Spinal cord (tissue), 10 donors: ENCODE measurements around the gene FOXK1. TPM values are rescaled to one million over a fixed set of nuclear protein-coding genes. Genes with fewer than 3 reads are reported as not detected.

ENCODE experiments used
- DNase-seq, 6 donors: peaks; one replicate each; pipeline versions ENCODE4 v3.0.0 to v3.0.0-alpha.2; 2013 to 2015; ENCODE audit warnings: low spot score in 6 of 6, low read depth in 4 of 6
- H3K27ac ChIP-seq: one replicate; pipeline ENCODE4 v1.5.1; 2013; ENCODE audit warnings: low read depth, low read length, control low read depth
- H3K27me3 ChIP-seq: one replicate; pipeline ENCODE4 v1.6.1; 2013; ENCODE audit warnings: low read length; ENCODE audit not compliant: control insufficient read depth, insufficient read depth
- H3K36me3 ChIP-seq: one replicate; pipeline ENCODE4 v1.6.1; 2013; ENCODE audit warnings: low read length; ENCODE audit not compliant: control insufficient read depth, insufficient read depth
- H3K4me1 ChIP-seq: one replicate; pipeline ENCODE4 v1.6.1; 2013; ENCODE audit warnings: low read length; ENCODE audit not compliant: control insufficient read depth, insufficient read depth
- H3K4me3 ChIP-seq: one replicate; pipeline ENCODE4 v1.5.1; 2013; ENCODE audit warnings: low read depth, low read length, control low read depth
- H3K9me3 ChIP-seq: one replicate; pipeline ENCODE4 v1.6.1; 2013; ENCODE audit warnings: low read length; ENCODE audit not compliant: control insufficient read depth, insufficient read depth
- WGBS: methylation state at CpG from one replicate; pipeline ENCODE4 v1.1.5; 2013; ENCODE audit warnings: missing lambda C conversion rate; ENCODE audit not compliant: insufficient coverage; 5-methylcytosine and 5-hydroxymethylcytosine counted together
- polyA plus RNA-seq, 2 donors: library from polyadenylated mRNA; unstranded; fragments of 120-200 nt; gene quantifications; one replicate each; pipeline ENCODE4 v1.2.1, GENCODE V29; 2013; ENCODE audit not compliant: insufficient read length in 2 of 2
- total RNA-seq, 2 donors: library from RNA; depleted of rRNA in 1 of 2; stranded (reverse); fragments of 120-200 nt in 1 of 2; fragments of >200 nt in 1 of 2; gene quantifications; one replicate each; pipeline versions ENCODE4 v1.2.3 to v1.2.4, GENCODE V29; 2013 to 2014
- donor health status: healthy.

FOXK1 gene
- total and polyA plus RNA-seq, 4 donors = 17.0 to 30.6 (median 21.9) TPM

DNA sequence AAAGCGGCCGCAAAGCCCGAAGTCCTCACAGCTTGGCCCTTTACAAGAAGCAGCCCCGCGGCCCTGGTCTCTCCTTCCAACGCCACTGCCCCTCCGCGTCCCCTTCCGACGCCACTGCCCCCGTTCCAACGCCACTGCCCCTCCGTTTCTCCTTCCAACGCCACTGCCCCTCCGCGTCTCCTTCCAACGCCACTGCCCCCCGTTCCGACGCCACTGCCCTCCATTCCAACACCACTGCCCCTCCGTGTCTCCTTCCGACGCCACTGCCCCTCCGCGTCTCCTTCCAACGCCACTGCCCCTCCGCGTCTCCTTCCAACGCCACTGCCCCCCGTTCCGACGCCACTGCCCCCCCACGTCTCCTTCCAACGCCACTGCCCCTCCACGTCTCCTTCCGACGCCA lies 126.5 kb downstream of the FOXK1 start:
- no peak overlapping the region for H3K4me3 ChIP-seq
- no peaks in the 10 kb centered on the region for H3K9me3 ChIP-seq
- DNase-seq = no peak
- H3K36me3 ChIP-seq = peaks cover 75% of the 10 kb centered on the region
- H3K27me3 ChIP-seq = no peaks in the 10 kb centered on the region
- H3K27ac ChIP-seq = peak overlapping the region; percentile 47
- H3K4me1 ChIP-seq = peaks cover 33% of the 10 kb centered on the region
- 66% methylated on average over 18 of the region's 37 CpGs for WGBS

- DNase-seq = no peak
- Histone ChIP-seq H3K4me3 (no peak overlapping the region), H3K9me3 (no peaks in the 10 kb centered on the region), H3K36me3 (peaks cover 75% of the 10 kb centered on the region), H3K27ac (no peak overlapping the region), H3K4me1 (peaks cover 30% of the 10 kb centered on the region), H3K27me3 (no peaks in the 10 kb centered on the region)
- 83% methylated on average over 37 of the region's 38 CpGs for WGBS
Measured at GRCh38 chr7:4809091-4809591, 127.0 kb downstream of the FOXK1 start.

DNA sequence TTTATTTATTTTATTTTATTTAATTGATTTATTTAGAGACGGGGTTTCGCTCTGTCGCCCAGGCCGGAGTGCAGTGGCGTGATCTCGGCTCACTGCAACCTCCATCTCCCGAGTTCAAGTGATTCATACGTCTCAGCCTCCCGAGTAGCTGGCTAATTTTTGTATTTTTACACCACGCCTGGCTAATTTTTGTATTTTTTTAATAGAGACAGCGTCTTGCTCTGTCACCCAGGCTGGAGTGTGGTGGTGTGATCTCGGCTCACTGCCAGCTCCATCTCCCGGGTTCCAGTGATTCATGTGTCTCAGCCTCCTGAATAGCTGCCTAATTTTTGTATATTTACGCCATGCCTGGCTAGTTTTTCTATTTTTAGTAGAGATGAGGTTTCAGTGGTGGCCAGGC lies 127.6 kb downstream of the FOXK1 start:
- 94% methylated on average over 13 of the region's 14 CpGs for WGBS
- no peaks in the 10 kb centered on the region for H3K27me3 ChIP-seq

GRCh38 chr7:4814433-4814832 lies 132.3 kb downstream of the FOXK1 start:
- no peak overlapping the region for H3K4me3 ChIP-seq
- 52% methylated on average over 6 of the region's 14 CpGs for WGBS
- H3K4me1 ChIP-seq = peaks cover 26% of the 10 kb centered on the region
- peak in 1 of 6 donors; percentile 62 for DNase-seq
- H3K36me3 ChIP-seq = peaks cover 87% of the 10 kb centered on the region
- H3K27me3 ChIP-seq = no peaks in the 10 kb centered on the region
- no peaks in the 10 kb centered on the region for H3K9me3 ChIP-seq
- no peak overlapping the region for H3K27ac ChIP-seq

More for the DNA sequence above, 127.6 kb downstream of the FOXK1 start:
- H3K4me3 ChIP-seq = no peak overlapping the region
- no peaks in the 10 kb centered on the region for H3K9me3 ChIP-seq
- H3K36me3 ChIP-seq = peaks cover 77% of the 10 kb centered on the region
- peaks cover 34% of the 10 kb centered on the region for H3K4me1 ChIP-seq
- no peak overlapping the region for H3K27ac ChIP-seq
- DNase-seq = no peak

DNA sequence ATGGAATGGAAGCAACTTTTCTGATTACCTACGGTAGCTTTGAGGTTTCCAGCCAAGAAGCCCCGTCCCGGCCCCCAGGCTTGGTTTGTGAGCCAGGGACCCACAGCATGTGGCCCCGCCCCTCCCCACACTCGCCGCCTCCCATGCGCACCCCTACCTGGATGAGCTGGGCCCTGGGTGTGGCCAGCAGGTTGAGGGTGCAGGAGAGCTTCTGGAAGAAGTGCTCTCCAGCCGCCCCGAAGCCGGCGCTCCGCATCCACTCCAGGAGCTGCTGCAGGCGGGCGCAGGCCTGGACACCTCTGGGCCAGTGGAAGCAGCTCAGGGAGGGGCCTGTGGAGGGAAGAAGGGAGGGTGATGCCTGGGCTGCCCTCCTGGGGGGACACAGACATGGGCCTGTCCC lies 133.0 kb downstream of the FOXK1 start:
- Histone ChIP-seq H3K4me1 (peaks cover 31% of the 10 kb centered on the region), H3K36me3 (peaks cover 87% of the 10 kb centered on the region), H3K27me3 (no peaks in the 10 kb centered on the region), H3K4me3 (no peak overlapping the region), H3K27ac (no peak overlapping the region), H3K9me3 (no peaks in the 10 kb centered on the region)
- WGBS = 92% methylated on average over 12 of the region's 14 CpGs
- no peak for DNase-seq

- H3K27me3 ChIP-seq = no peaks in the 10 kb centered on the region
- H3K36me3 ChIP-seq = peaks cover 87% of the 10 kb centered on the region
- DNase-seq = no peak
- H3K4me3 ChIP-seq = no peak overlapping the region
- H3K27ac ChIP-seq = no peak overlapping the region
- WGBS = 92% methylated on average over 37 of the region's 38 CpGs
- no peaks in the 10 kb centered on the region for H3K9me3 ChIP-seq
- H3K4me1 ChIP-seq = peaks cover 38% of the 10 kb centered on the region
Measured at GRCh38 chr7:4815609-4816418, 133.7 kb downstream of the FOXK1 start.

GRCh38 chr7:4816419-4817080 lies 134.5 kb downstream of the FOXK1 start:
- DNase-seq = no peak
- WGBS = 92% methylated on average over 21 of the region's 26 CpGs
- peaks cover 94% of the 10 kb centered on the region for H3K36me3 ChIP-seq

GRCh38 chr7:4817178-4817901 lies 135.2 kb downstream of the FOXK1 start:
- DNase-seq = no peak
- Histone ChIP-seq H3K4me1 (peaks cover 44% of the 10 kb centered on the region), H3K4me3 (no peak overlapping the region), H3K27ac (no peak overlapping the region), H3K36me3 (peaks cover 96% of the 10 kb centered on the region), H3K27me3 (no peaks in the 10 kb centered on the region), H3K9me3 (no peaks in the 10 kb centered on the region)
- WGBS = 94% methylated on average over 31 of the region's 38 CpGs

More at GRCh38 chr7:4816419-4817080, 134.5 kb downstream of the FOXK1 start:
- H3K9me3 ChIP-seq = no peaks in the 10 kb centered on the region
- H3K27ac ChIP-seq = no peak overlapping the region
- peaks cover 44% of the 10 kb centered on the region for H3K4me1 ChIP-seq
- H3K27me3 ChIP-seq = no peaks in the 10 kb centered on the region
- no peak overlapping the region for H3K4me3 ChIP-seq

- peaks cover 90% of the 10 kb centered on the region for H3K36me3 ChIP-seq
- H3K27ac ChIP-seq = no peak overlapping the region
- 73% methylated on average over 31 of the region's 32 CpGs for WGBS
- no peaks in the 10 kb centered on the region for H3K9me3 ChIP-seq
- DNase-seq = no peak
- H3K4me3 ChIP-seq = no peak overlapping the region
- H3K27me3 ChIP-seq = no peaks in the 10 kb centered on the region
- H3K4me1 ChIP-seq = peaks cover 44% of the 10 kb centered on the region
Measured at GRCh38 chr7:4818000-4818794, 136.1 kb downstream of the FOXK1 start.
